Activated CD4-positive, alpha-beta T cell treated with anti-CD3 and anti-CD28 coated beads for 1 hour (primary cell): ENCODE data around the gene IRF2BP1.

ENCODE experiments used
- DNase-seq: peaks from one replicate; pipeline ENCODE4 v3.0.0-alpha.2; 2020

Gene IRF2BP1

DNA sequence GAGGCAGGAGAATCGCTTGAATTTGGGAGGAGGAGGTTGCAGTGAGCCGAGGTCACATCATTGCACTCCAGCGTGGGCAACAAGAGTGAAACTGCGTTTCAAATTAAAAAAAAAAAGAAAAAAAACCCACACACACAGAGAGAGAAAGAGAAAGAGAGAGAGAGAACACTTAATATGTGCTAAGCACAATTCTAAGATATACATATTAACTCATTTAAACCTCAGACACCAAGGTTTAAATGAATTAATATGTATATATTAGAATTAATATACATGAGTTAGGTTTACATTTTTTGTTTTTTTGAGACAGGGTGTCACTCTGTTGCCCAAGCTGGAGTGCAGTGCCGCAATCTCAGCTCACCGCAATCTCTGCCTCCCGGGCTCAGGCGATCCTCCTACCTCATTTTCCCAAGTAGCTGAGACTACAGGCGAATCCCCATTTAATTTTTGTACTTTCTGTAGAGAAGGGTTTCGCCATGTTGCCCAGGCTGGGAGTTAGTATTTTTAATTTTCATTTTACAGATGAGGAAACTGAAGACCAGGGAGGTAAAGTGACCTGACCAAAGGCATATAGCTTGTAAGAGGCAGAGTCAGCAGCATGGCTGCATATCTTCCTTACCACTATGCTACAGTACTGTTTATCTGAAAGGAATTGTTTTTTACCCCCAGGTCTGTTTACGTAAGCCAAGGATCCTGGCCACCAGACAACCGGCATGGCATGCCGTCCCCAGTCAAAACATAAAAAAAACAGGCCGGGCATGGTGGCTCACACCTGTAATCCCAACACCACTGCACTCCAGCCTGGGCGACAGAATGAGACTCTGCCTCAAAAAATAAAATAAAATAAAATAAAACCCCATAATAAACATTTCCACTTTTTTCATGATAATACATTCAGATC lies 25.3 kb downstream of the IRF2BP1 start:
- DNase-seq, result no peak

GRCh38 chr19:45854167-45854778 lies 31.7 kb downstream of the IRF2BP1 start:
- DNase-seq, result no peak

- no peak for DNase-seq
Measured at GRCh38 chr19:45852983-45853382, 33.0 kb downstream of the IRF2BP1 start.

- DNase-seq, result no peak
Measured at GRCh38 chr19:45852145-45852750, 33.7 kb downstream of the IRF2BP1 start.

GRCh38 chr19:45848922-45849321 lies 37.0 kb downstream of the IRF2BP1 start:
- no peak for DNase-seq

- DNase-seq, result no peak
Measured at GRCh38 chr19:45847663-45848062, 38.3 kb downstream of the IRF2BP1 start.

GRCh38 chr19:45842198-45842597 lies 43.7 kb downstream of the IRF2BP1 start:
- DNase-seq, result no peak

DNA sequence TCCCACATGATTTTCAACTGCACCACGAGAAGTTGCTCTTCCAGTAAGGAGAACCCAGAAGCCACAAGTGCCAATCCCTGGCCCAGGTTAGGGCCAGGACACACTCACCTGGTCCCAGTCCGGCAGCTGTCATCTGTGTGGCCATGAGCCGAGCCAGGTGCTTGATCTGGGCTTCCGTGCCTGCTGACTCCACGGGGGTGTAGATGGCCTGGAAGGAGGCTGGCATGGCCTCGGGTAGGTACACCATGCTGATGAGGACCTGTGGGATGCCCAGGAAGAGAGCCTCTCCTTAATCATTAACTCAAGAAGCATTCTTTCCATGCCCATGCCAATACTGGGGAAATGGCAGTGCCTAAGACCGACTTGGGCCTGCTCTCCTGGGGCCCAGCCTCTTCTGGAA lies 51.0 kb downstream of the IRF2BP1 start:
- DNase-seq, result no peak
